Measurements from ENCODE around the gene PRDM11. TPM values are rescaled to one million over a fixed set of nuclear protein-coding genes. Genes with fewer than 3 reads are reported as not detected.

PRDM11 gene
- total and polyA plus RNA-seq, 10 of the 15 experiments (the other 5 are each of a cell fraction or from before 2014, with no cell fraction given): 0.03 to 2.4 (median 0.53) TPM

GRCh38 chr11:45150943-45151342 is 4.5 kb downstream of the PRDM11 start:
- H3K4me3 ChIP-seq: no peak overlapping the region
- H3K27ac ChIP-seq (ENCODE audit: control insufficient read depth, insufficient read depth): no peak overlapping the region
- no peaks in the 10 kb centered on the region for H4K20me1 ChIP-seq (ENCODE audit: control insufficient read depth, insufficient read depth)
- ATAC-seq: no peak
- 46% methylated on average over 4 of the region's 4 CpGs for WGBS (ENCODE audit: insufficient coverage, insufficient replicate concordance, low lambda C conversion rate, missing lambda C conversion rate)
- no peaks in the 10 kb centered on the region for H3K79me2 ChIP-seq (ENCODE audit: control insufficient read depth, insufficient read depth, low read length)
- ChIA-PET POLR2A (no interaction called here), RAD21 (ENCODE audit: unreplicated experiment) (no interaction called here), CTCF (no interaction called here), SMC1A (ENCODE audit: uncharacterized antibody, unreplicated experiment) (no interaction called here)
- peaks cover 0 to 2% of the 10 kb centered on the region in 2 experiments; a peak in 1 of 4 replicates for H3K27me3 ChIP-seq (replicated peaks in 1 of 2; ENCODE audit: control insufficient read depth in 2 of 2, insufficient read depth in 2 of 2, low read length in 1 of 2)
- H3K4me2 ChIP-seq (ENCODE audit: control insufficient read depth, insufficient read depth): no peak overlapping the region
- no peak for FAIRE-seq
- H3K9ac ChIP-seq (ENCODE audit: control insufficient read depth, insufficient read depth, low read length): no peak overlapping the region
- H2AFZ ChIP-seq (ENCODE audit: control insufficient read depth, low read depth, low read length): no peak overlapping the region
- no peaks in the 10 kb centered on the region for H3K36me3 ChIP-seq (ENCODE audit: control insufficient read depth in 2 of 2, insufficient read depth in 2 of 2, low read length in 1 of 2)
- no peak for DNase-seq (ENCODE audit: low read depth, low spot score)
- no peaks in the 10 kb centered on the region; the same call in 2 of the 3 replicates for H3K9me3 ChIP-seq (replicated peaks; ENCODE audit: control insufficient read depth, insufficient read depth, low read length)
- intact Hi-C loops (cut with micrococcal nuclease; ENCODE audit: unreplicated experiment) (no loop called here), in situ Hi-C loops (cut with MboI) (no loop called here)
- no TSS peak for BruUV-seq (replicated peaks)
- H3K4me1 ChIP-seq (ENCODE audit: control insufficient read depth, insufficient read depth, low read length): no peaks in the 10 kb centered on the region; the same call in 1 of the 2 replicates
- no peak for TF ChIP-seq ZBTB40 (IDR thresholded peaks at IDR 0.05; ENCODE audit: borderline replicate concordance)
- no peak for TF ChIP-seq KDM1A (IDR thresholded peaks at IDR 0.05; ENCODE audit: borderline replicate concordance)
- no peak for TF ChIP-seq REST (IDR thresholded peaks at IDR 0.05; ENCODE audit: low read depth, low read length)
- TF ChIP-seq EED (IDR thresholded peaks at IDR 0.05; ENCODE audit: low read depth): no peak
- TF ChIP-seq SMC3 (IDR thresholded peaks at IDR 0.05; ENCODE audit: borderline replicate concordance, low read length): no peak
- no peak for TF ChIP-seq ZBTB11 (CRISPR knock-in tag; IDR thresholded peaks at IDR 0.05)
- no peak for TF ChIP-seq RELB (IDR thresholded peaks at IDR 0.05; ENCODE audit: low read depth)
- TF ChIP-seq TARDBP (IDR thresholded peaks at IDR 0.05; ENCODE audit: borderline replicate concordance): no peak
- no peak for TF ChIP-seq GABPA (IDR thresholded peaks at IDR 0.05; ENCODE audit: low read depth)
- TF ChIP-seq LARP7 (IDR thresholded peaks at IDR 0.05): no peak
